H1 (cell line): Measurements from ENCODE around the gene MAPKAPK2.

Source experiments
- CTCF ChIP-seq, 3 experiments: IDR thresholded peaks; 1 replicate in 2 of 3; 2 replicates in 1 of 3; pipeline versions ENCODE4 v1.5.1 to v1.6.1; 2011; ENCODE audit warnings: low read length in 3 of 3, mild to moderate bottlenecking in 3 of 3, inconsistent platforms in 2 of 3, low read depth in 1 of 3, moderate library complexity in 1 of 3; ENCODE audit not compliant: insufficient read depth in 1 of 3; ENCODE audit errors: control extremely low read depth in 1 of 3
- EGR1 ChIP-seq: IDR thresholded peaks from 2 replicates; pipeline ENCODE4 v1.6.1; 2011; ENCODE audit warnings: low read depth, low read length, borderline replicate concordance
- EP300 ChIP-seq, 2 experiments: IDR thresholded peaks; 1 replicate in 1 of 2; 2 replicates in 1 of 2; pipeline ENCODE4 v1.6.1; 2011 to 2012; ENCODE audit warnings: low read depth in 2 of 2, low read length in 2 of 2, mild to moderate bottlenecking in 2 of 2, borderline replicate concordance in 1 of 2, inconsistent platforms in 1 of 2, moderate library complexity in 1 of 2
- EZH2 ChIP-seq: fragments of 200-600 bp; sonication (generic); IDR thresholded peaks from 2 replicates; pipeline ENCODE4 v1.7.1; 2012; ENCODE audit warnings: low read depth, mild to moderate bottlenecking, moderate library complexity, low read length, inconsistent platforms; ENCODE audit not compliant: severe bottlenecking
- MAFK ChIP-seq: IDR thresholded peaks from 2 replicates; pipeline ENCODE4 v1.6.1; 2012; ENCODE audit warnings: low read depth, mild to moderate bottlenecking, improper control_type of control experiment, low read length
- RFX5 ChIP-seq: IDR thresholded peaks from 2 replicates; pipeline ENCODE4 v1.6.1; 2011; ENCODE audit warnings: low read depth, low read length, improper control_type of control experiment, borderline replicate concordance
- SIN3A ChIP-seq, 2 experiments: IDR thresholded peaks in 1 of 2; conservative IDR thresholded peaks in 1 of 2; 2 replicates each; pipeline ENCODE4 v1.6.1; 2011 to 2012; ENCODE audit warnings: low read length in 2 of 2, improper control_type of control experiment in 1 of 2, low read depth in 1 of 2, mild to moderate bottlenecking in 1 of 2
- SP2 ChIP-seq: IDR thresholded peaks from 2 replicates; pipeline ENCODE4 v1.6.1; 2012; ENCODE audit warnings: mild to moderate bottlenecking, low read length, inconsistent platforms
- SP4 ChIP-seq: IDR thresholded peaks from 2 replicates; pipeline ENCODE4 v1.6.1; 2012; ENCODE audit warnings: low read length, inconsistent platforms
- TF ChIP-seq, protein P1 (sequence below): IDR thresholded peaks from 2 replicates; pipeline ENCODE4 v1.6.1; 2012; ENCODE audit warnings: inconsistent platforms

- TF ChIP-seq EGR1 (no peak), CTCF (IDR thresholded peaks at IDR 0.05; ENCODE audit: control extremely low read depth in 1 of 3, insufficient read depth in 1 of 3, low read depth in 1 of 3, low read length in 3 of 3) (no peak), SIN3A (conservative IDR thresholded peaks at IDR 0.05 in 1 of 2, IDR thresholded peaks at IDR 0.05 in 1 of 2; ENCODE audit: low read depth in 1 of 2, low read length in 2 of 2) (no peak), MAFK (no peak), SP2 (no peak), RFX5 (no peak), EP300 (IDR thresholded peaks at IDR 0.05; ENCODE audit: borderline replicate concordance in 1 of 2, low read depth in 2 of 2, low read length in 2 of 2) (no peak), EZH2 (no peak), SP4 (no peak)
- TF ChIP-seq, protein P1, sequence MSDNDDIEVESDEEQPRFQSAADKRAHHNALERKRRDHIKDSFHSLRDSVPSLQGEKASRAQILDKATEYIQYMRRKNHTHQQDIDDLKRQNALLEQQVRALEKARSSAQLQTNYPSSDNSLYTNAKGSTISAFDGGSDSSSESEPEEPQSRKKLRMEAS, result no peak
Observed at GRCh38 chr1:206653715-206654459, 30.8 kb upstream of the MAPKAPK2 start.
